GM12872 (cell line): Measurements from ENCODE around the gene TFAM.

Source experiments
- CTCF ChIP-seq: IDR thresholded peaks from 3 replicates; pipeline ENCODE4 v1.5.1; 2011; ENCODE audit warnings: low read depth, mild to moderate bottlenecking, low read length, moderate library complexity; ENCODE audit not compliant: insufficient read depth

TFAM gene

GRCh38 chr10:58382489-58382995, 2.7 kb upstream of the TFAM start:
- TF ChIP-seq CTCF, result no peak

- TF ChIP-seq CTCF, result no peak
Observed at GRCh38 chr10:58384095-58384494, 1.1 kb upstream of the TFAM start.

GRCh38 chr10:58384544-58384998, 639 bp upstream of the TFAM start:
- TF ChIP-seq CTCF, result no peak

GRCh38 chr10:58385784-58386112, 538 bp downstream of the TFAM start:
- no peak for TF ChIP-seq CTCF

- TF ChIP-seq CTCF, result no peak
Observed at GRCh38 chr10:58389024-58389423, 3.8 kb downstream of the TFAM start.

- TF ChIP-seq CTCF, result no peak
Observed at GRCh38 chr10:58393317-58393716, 8.1 kb downstream of the TFAM start.

GRCh38 chr10:58394471-58394870, 9.3 kb downstream of the TFAM start:
- no peak for TF ChIP-seq CTCF

- no peak for TF ChIP-seq CTCF
Observed at GRCh38 chr10:58396057-58396456, 10.8 kb downstream of the TFAM start.
